Stimulated activated CD4-positive, alpha-beta T cell treated with anti-CD3 and anti-CD28 coated beads, Interleukin-2, amount 100 ng/mL, for 24 hours (primary cell): ENCODE data around the gene CHST11.

Source experiments
- DNase-seq, 2 donors: peaks; one replicate each; pipeline ENCODE4 v3.0.0-alpha.2; 2020

The CHST11 gene

DNA sequence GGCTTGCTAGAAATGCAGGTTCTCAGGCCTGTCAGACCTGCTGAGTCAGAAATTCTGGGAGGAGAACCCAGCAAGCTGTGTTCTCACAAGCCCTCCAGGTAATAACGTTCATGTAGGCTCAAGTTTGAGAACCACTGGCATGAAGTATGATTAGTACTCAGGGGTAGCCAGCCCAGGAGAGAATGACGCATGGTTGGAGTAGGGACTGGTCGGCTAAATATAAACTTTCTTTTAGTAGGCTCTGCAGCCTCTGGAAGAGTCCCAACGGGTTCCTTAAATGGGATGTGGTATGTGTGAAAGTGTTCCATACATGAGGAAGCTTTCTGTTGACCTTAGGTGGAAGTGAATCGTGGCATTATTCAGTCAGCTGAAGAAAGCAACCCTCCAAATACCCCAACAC is 292.0 kb downstream of the CHST11 start:
- DNase-seq: no peak

DNA sequence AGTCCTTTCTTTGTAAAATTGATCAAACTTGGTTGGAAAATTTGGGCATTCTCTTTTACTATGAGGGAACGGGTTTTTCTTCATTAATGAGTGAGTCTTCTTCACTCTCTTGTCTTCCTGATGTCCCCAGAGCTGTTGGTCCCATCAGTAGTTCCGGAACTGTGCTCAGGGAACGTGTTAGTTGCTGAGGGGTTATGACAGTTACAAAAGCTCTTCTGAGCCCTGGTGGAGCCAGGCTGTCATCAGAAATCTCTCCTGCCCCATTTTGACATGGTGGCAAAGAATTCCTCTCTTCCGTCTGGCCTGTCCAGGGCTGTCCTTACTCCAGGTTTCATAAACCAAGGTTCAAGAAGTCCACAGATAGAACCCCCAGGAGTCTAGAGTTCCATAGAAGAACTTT is 292.8 kb downstream of the CHST11 start:
- DNase-seq: no peak

DNA sequence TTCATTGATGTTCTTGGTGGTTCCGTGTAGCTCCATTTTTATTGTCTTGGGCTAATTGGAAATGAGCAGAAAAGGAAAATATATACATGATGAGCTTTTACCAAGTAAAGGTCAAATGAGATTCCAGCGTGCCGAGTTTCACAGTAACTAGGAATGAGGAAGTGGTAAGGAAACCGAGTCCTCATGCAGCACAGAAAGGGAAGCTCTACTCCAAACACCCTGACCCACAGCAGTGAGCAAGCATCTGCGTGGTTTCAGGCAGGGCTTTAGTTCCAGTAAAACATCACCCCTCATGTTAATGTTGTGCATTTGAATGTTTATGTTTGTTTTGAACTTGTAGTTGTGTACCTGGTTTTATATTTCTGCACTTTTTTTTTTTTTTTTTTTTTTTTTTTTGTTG is 293.3 kb downstream of the CHST11 start:
- no peak for DNase-seq

DNA sequence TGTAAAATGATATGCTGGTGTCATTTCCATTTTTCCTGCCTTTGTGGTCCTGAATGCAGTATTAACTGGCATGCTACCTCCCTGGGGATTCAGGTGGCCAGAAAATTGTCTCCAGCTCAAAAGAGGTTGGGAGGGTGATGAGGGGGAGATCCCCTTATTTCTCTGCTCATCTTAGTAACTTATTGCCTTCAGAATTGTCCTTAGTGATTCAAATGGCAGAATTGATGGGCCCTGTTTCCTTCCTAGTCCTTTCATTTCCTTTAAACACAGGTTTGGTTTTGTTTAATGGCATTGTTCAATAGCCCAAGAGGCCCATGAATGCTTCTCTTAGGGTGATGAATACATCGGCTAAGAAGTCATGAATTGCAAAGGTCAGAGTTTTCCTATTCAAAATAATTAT is 294.4 kb downstream of the CHST11 start:
- DNase-seq: no peak

DNA sequence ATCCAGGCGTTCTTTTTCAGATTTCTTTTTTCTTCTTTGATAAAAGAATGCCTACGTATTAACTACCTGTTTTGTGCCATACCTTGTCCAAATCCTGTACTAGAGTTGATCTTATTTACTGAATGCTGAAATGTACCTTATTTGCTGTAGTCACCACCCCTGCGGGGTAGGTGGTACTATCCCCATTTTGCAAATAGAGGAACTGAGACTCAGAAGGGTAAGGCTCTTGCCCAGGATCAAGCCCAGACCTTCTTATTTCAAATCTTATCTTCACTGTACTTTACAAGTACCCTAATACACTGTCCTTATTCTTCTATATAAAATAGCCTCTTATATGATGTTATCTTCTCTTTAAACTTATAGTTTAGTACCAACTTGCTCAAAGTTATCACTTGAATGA is 294.8 kb downstream of the CHST11 start:
- DNase-seq: no peak

DNA sequence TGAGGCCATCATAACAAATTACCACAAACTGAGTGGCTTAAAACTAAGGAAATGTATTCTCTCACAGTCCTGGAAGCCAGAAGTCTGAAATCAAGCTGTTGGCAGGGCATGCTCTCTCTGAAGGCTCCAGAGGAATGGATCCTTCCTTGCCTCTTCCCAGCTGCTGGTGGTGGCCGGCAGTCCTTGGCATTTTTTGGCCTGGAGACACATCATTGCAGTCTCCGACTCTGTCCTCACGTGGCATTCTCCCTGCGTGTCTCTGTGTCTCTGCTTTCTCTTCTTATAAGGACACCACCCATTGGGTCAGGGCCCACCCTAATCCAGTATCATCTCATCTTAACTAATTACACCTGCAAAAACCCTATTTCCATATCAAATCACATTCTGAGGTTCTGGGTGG is 295.3 kb downstream of the CHST11 start:
- no peak for DNase-seq

DNA sequence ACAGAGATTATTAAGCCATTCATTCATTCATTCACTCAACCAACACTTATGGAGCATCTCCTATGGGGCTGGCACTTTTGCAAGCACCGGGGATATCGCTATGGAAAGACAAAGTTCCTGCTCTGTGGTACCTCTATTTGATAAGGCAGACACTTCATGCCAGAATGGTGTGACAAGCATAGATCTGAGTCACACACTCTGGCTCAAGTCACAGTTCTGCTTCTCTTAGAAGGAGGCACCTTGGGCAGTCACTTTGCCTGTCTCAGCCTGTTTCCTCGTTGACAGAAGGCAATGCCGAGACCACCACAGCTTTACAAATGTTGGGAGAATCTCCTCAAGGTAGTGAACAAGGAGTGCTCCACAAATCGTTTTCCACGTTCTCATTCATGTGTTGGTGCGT is 296.1 kb downstream of the CHST11 start:
- DNase-seq: no peak

DNA sequence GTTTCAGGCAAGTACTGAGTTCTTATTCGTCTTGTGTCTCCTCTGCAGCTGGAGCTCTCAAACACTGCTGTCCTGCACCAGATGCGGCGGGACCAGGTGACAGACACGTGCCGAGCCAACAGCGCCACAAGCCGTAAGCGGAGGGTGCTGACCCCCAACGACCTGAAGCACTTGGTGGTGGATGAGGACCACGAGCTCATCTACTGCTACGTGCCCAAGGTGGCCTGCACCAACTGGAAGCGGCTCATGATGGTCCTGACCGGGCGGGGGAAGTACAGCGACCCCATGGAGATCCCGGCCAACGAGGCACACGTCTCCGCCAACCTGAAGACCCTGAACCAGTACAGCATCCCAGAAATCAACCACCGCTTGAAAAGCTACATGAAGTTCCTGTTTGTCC is 300.2 kb downstream of the CHST11 start:
- DNase-seq: no peak

DNA sequence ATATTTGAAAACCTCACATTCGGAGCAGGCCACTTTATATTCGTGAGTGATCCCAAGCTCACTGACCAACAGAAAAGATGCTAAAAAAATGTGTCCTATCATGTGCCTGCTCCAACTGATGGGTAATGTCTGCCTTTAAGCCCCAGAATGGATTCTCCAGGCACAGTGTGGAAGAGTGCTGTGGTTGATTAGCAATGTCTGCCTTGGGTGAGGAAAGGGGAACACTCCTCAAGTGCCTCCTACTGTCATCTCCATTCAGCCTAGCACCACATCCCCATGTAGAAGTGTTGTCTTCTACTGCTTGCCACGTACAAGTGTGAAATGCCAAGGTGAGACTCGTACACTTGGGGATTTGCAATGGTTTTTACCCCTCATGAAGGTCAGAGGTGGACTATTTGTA is 302.0 kb downstream of the CHST11 start:
- DNase-seq: no peak

DNA sequence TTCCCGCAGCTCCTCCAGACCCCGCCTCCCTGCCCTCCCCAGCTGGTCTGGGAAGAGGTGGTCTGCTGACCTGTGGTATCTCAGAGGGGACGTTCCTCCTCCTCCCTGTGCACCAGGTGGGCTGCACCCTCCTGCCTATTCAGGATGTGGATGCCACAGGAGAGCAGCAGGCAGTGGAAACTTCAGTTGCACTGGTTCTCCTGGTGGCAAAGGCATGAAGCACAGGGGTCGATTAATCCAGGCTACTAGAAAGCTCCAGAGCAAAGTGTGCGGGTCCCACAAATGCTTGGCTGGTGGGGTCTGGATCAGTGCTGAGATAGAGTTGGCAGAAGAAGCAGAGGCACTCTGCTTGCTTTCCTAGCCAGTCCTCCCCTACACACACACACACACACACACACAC is 304.3 kb downstream of the CHST11 start:
- no peak for DNase-seq

DNA sequence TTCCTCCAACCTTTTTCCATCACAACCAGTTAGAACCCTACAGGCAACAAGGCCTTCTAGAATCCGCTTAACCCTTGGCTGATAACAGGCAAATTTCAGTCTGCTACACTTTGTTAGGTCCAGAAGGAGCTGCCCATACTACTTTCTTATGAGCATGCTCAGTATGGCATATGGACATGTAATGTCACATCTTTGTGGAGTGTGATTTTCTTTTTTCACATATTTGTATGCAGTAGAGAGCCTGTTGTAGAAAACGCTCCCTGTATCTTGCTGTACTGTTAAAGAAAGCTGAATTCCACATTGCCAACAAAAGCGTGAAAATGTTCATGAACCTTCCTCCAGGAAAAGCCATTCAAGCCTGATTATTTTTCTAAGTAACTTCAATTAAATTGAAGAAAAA is 304.9 kb downstream of the CHST11 start:
- no peak for DNase-seq

DNA sequence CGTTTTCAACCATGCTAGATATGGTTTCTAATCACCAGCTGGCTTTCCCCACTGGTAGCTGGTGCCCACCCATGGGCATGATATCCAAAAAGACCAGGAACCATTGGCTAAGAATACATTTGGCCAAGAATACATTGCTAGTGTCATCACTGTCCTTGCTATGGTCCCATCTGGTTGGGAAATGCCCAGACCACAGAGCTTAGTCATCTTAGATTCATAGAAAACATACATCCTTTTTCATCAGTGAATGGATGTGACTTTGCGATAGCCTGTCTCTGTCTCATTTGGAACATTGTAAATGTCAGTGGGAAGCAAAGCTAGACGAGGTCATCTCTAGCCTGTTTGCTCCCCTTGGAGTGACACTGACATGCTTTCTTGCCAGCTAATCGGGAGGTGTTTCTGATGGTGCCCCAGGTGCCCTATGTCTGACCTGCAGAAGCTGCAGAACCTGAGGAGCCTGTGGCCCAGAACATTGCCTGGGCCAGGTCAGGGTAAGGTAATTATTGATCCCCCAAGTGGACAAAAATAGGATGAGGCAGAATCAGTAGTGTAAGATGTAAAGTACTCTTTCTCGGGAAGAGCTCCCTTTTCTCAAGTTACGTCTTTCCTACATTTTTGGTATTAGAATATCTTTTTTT is 306.5 kb downstream of the CHST11 start:
- DNase-seq: no peak

DNA sequence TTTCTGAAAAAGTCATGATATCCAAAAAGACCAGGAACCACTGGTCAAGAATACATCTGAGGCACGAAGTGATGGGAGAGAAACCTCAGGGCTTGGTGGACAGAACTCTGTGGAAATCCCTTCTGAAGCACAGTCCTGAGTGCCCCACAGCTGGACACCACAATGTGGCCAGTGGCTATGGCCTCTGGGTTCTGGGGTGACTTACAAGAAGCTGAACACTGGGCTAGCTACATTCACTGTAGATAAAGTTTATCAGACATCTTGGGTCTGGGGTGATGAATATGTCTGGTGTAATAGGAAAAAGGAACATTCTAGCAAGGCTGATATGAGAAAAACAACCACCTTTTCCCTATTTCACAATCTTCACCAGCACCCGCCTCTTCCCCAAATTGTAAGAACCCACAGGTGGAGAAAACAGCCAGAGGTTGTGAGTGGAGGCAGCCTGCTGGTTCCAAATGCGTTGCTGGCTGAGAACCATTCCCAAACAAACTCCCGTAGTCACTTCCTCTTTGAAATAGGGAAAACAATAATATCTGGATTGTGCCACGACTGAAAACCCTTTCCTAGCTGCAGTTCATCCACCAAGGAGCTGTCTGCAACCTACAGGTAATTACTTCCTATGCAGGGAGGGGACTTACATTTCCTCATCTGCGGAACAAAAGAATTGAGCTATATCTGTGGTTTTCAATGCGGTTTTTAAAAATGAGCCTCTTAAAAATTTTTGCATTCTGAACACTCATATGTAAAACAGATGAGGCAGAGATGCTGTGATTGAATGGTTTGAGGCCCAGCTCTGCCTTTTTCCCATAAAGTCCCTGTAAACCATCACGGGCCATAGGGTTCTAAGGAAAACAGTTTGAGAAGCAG is 307.7 kb downstream of the CHST11 start:
- no peak for DNase-seq

DNA sequence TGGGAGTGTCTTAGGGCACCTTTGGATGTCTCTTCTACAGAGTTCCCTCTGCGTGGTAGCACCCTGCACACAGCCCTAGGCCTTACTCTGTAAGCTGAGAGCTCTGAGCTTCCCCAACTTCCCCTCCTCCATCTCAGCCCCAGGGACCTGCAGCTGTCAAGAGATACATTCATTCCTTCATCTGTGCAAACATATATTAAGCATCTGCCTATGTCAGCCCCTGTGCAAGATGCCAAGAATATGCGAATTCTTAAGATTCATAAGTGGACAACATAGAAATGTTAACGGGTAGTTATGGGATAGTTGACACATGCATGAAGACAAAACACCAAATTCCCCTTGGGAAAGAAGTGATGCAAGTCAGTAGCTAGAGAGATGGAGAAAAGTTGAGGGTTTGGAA is 310.5 kb downstream of the CHST11 start:
- DNase-seq: no peak

DNA sequence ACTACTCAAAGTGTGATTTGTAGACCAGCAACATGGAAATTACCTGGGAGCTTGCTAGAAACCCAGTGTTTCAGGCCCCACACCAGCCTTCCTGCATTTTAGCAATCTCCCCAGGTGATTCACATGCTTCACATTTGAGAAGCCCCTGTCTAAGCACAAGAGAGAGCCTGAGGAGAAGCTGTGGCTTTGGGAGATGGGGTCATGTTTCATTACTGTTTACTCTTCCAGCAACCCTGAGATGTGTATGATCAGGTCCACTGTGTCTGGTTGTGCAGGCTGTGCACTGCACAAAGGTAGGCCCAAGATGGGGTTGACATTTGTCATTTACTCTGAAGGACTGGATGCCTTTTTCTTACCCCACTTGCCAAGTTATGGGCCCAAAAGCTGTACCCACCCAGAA is 311.3 kb downstream of the CHST11 start:
- no peak for DNase-seq

DNA sequence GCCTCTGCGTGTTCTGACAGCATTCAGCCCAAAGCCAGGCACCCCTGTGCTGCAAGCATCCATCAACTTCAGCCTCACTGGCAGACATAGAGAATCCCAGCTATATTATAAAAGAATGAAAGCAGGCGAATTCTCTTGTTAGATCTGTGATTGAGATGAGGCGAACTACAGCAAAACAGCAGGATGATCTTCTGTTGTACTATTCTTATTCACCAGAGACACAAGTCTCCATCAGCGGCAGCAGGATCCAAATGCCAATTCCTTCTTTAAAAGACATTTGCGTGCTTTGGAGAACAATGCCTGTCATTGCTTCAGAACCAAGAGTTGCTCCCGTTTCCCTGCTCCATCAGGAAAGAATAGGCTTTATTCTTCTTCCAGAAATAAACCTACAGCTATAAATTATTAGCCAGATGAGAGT is 312.4 kb downstream of the CHST11 start:
- no peak for DNase-seq

DNA sequence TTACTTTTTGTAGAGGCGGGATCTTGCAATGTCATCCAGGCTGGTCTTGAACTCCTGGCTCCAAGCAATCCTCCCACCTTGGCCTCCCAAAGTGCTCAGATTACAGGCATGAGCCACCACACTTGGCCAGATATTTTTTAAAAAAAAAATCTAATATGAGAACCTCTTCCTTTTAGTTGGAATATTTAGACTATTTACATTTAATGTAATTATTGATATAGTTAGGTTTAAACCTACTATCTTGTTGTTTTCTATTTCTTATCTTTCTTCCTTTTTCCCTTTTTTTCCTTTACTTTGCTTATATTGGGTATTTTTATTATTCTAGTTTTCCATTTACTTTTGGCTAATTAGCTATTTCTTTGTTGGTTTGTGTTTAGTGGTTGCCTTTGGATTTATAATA is 315.6 kb downstream of the CHST11 start:
- DNase-seq: no peak

DNA sequence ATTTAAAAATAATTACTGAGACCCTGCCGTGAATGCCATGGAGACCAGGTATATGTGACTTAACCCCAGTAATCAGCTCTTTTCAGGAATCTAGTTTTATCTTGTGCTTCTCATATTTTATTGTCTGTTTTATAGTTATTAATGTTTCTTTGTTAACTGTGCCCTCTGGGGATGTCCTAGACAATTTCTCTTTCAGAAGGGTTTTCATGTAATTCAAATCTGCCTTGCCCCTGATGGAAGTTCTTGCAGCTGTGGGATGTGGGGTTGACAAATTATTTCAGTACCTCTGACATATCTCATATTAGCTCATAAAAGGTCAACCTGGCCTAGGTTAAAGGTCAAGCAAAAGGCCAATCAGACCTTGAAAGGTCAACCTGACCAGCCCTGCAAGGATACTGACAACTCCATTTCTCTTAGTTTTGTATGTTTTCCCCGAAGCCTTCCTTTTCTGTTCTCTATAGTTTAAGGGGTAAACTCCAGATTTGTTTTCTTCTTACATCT is 319.0 kb downstream of the CHST11 start:
- DNase-seq: no peak

DNA sequence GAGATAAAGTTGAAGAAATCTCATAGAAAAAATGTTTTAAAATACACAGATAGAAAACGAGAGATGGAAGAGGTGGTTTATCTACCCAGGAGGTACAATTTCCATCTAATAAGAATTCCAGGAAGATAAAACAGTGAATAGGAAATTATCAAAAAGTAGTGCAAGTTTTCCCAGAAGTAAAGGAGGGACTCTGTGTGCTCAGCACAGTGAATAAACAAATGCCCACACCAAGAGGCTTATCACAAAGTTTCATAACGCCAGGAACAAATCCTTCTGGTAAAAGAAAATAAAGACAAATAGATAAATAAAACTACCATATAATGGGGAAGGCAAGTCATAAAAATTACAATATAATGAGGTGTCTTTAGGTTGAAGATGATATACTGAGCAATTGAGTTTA is 322.4 kb downstream of the CHST11 start:
- no peak for DNase-seq

DNA sequence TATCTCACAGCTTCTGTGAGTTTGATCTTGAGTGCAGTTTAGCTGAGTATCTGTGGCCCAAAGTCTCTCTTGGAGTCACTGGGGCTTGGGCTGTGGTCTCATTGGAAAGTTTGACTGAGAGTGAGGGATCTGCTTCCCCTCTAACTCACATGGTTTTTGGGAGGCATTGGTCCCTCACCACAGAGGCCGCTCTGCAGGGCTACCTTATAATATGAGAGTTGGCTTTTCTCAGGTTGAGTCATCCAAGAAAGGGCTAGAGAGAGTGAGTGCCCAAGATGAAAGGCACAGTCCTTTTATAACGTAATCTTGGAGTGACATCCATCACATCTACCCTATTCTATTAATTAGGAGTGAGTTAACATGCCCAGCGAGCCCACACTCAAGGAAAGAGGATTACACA is 325.5 kb downstream of the CHST11 start:
- no peak for DNase-seq

DNA sequence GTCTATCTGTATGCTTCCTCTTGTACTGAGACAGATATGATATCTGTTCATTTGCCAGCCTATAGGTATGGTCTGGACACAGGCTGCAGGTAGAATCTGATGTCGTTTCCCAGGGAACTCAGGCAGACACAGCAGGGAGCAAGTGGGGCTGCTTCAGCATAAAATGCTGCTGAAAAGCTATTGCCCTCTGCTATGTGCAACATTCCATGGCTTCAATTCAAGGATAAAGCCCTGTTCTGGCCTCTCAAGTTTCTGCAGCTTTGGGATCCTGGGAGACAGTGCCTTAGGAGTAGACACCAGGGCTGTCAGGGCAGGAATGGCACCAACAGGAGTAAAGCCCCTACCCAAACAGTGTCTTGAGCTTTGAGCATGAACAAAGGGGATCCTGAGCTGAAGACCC is 327.8 kb downstream of the CHST11 start:
- DNase-seq: no peak

DNA sequence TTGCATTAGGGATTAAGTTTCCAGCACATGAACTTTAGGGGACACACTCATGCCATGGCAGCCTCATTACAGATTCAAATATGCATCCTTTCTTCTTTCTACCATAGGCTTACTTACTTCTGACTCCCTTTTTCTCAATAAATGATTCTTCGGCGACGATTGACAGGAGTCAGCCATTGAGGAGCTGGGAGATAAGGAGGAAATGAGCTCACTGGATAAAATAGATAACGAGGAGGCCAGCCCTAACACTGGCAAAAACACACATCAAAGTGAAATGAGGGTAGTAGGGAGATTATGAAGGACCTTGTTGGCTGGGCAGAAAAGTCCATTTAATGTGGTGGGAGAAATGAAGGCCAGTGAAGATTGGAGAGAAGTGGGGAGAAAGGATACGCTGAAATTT is 329.1 kb downstream of the CHST11 start:
- no peak for DNase-seq

DNA sequence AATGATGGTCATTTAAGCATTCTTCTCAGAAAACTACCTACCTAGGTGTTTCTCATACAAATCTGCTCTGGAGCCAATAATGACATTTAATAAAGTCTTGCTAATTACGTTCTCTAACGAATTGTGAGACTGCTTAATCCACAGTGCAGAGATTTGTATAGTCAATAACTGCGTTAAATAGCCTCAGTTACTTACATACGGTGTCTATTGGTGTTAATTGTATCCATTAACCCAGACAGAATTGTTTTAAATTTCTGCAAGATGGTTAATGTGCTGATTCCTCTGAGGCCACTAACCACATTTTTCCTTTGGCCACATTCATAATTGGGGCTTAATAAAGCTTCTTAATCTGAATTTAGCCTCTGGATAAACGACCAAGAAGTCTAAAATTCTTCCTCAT is 329.6 kb downstream of the CHST11 start:
- no peak for DNase-seq

DNA sequence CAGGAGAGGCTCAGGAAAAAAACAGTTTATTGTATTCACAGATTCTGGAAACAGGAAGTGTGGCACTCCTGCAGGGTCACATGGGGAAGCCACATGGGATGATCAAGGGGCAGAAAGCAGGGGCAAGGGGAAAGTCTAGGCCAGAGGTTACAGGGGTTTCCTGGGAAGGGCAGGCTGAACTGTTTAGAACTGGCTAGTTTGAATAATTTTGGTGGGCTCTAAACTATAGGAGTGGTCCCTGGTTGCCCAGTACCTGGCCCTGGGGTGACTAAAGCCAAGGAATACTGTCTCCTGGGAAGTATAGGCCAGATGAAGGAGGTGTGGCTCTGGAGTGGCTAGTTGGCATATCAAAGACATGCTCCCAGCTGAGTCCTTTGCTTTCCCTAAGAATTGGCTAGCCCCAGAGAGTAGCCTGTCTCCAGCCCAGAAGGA is 332.1 kb downstream of the CHST11 start:
- DNase-seq: no peak
